Neural cell (in vitro differentiated cells): ENCODE results near the gene DPYD. TPM values are rescaled to one million over a fixed set of nuclear protein-coding genes. Genes with fewer than 3 reads are reported as not detected.

Experiments
- H2AFZ ChIP-seq: fragments of 200-600, 300-800 bp; sonication (generic), shearing (Covaris generic); 2 replicates; pipeline ENCODE4 v1.6.0; 2014; ENCODE audit warnings: low read depth, mild to moderate bottlenecking, antibody characterized with exemption, low read length, moderate library complexity
- H3F3A ChIP-seq: fragments of 200-600 bp; shearing (Covaris generic); 2 replicates; pipeline ENCODE4 v1.6.1; 2016; ENCODE audit warnings: mild to moderate bottlenecking, moderate library complexity, mixed read lengths, antibody characterized with exemption, low read length; ENCODE audit not compliant: insufficient read depth, poor library complexity, severe bottlenecking
- H3K27ac ChIP-seq: fragments of 200-600, 300-800 bp; sonication (generic), shearing (Covaris generic); 2 replicates; pipeline ENCODE4 v1.5.1; 2014; ENCODE audit warnings: mild to moderate bottlenecking, low read length, moderate library complexity
- H3K27me3 ChIP-seq: fragments of 300-800, 200-600 bp; sonication (generic), shearing (Covaris generic); 2 replicates; pipeline ENCODE4 v1.6.0; 2014; ENCODE audit warnings: mild to moderate bottlenecking, low read depth, low read length, moderate library complexity; ENCODE audit not compliant: insufficient read depth
- H3K36me3 ChIP-seq: fragments of 300-800, 200-600 bp; sonication (generic), shearing (Covaris generic); 2 replicates; pipeline ENCODE4 v1.5.1; 2014; ENCODE audit warnings: mild to moderate bottlenecking, antibody characterized with exemption, low read length, moderate library complexity; ENCODE audit not compliant: insufficient read depth
- H3K4me2 ChIP-seq: fragments of 300-800, 200-600 bp; sonication (generic), shearing (Covaris generic); 2 replicates; pipeline ENCODE4 v1.6.0; 2014; ENCODE audit warnings: mild to moderate bottlenecking, low read length
- H3K4me3 ChIP-seq: fragments of 300-800, 200-600 bp; sonication (generic), shearing (Covaris generic); 2 replicates; pipeline ENCODE4 v1.5.1; 2014; ENCODE audit warnings: mild to moderate bottlenecking, low read length, moderate library complexity
- H3K79me2 ChIP-seq: fragments of 200-600 bp; shearing (Covaris generic); replicated peaks from 2 replicates; pipeline ENCODE4 v1.6.0; 2014; ENCODE audit warnings: mild to moderate bottlenecking, low read length, moderate library complexity; ENCODE audit not compliant: insufficient read depth
- H3K9ac ChIP-seq: fragments of 300-800, 200-600 bp; sonication (generic), shearing (Covaris generic); 2 replicates; pipeline ENCODE4 v1.6.1; 2016; ENCODE audit warnings: mild to moderate bottlenecking, low read length, mixed read lengths
- H3K9me2 ChIP-seq: fragments of 200-600 bp; shearing (Covaris generic); 2 replicates; pipeline ENCODE4 v1.6.1; 2016; ENCODE audit warnings: mild to moderate bottlenecking, low read length, mixed read lengths; ENCODE audit not compliant: insufficient read depth
- H3K9me3 ChIP-seq: fragments of 200-600, 300-800 bp; sonication (generic), shearing (Covaris generic); 2 replicates; pipeline ENCODE4 v1.6.1; 2016; ENCODE audit warnings: mild to moderate bottlenecking, mixed run types, low read length, moderate library complexity, mixed read lengths
- H4K20me1 ChIP-seq: fragments of 200-600 bp; shearing (Covaris generic); 2 replicates; pipeline ENCODE4 v1.6.1; 2016; ENCODE audit warnings: mild to moderate bottlenecking, mixed run types; ENCODE audit not compliant: insufficient read depth
- EP300 ChIP-seq: fragments of 450-650 bp; conservative IDR thresholded peaks from 2 replicates; pipeline ENCODE4 v1.6.1; 2014; ENCODE audit warnings: antibody characterized with exemption, mild to moderate bottlenecking, moderate library complexity; ENCODE audit not compliant: poor library complexity, severe bottlenecking
- EZH2 ChIP-seq: fragments of 200-600, 300-800 bp; shearing (Covaris generic), sonication (generic); IDR thresholded peaks from 2 replicates; pipeline ENCODE4 v1.6.1; 2014; ENCODE audit warnings: antibody characterized with exemption, low read length, borderline replicate concordance, mild to moderate bottlenecking; ENCODE audit not compliant: insufficient read depth, poor library complexity, severe bottlenecking
- MXI1 ChIP-seq: fragments of 450-650 bp; conservative IDR thresholded peaks from 2 replicates; pipeline ENCODE4 v1.6.1; 2014; ENCODE audit warnings: antibody characterized with exemption, mild to moderate bottlenecking; ENCODE audit not compliant: poor library complexity, severe bottlenecking
- POLR2AphosphoS5 ChIP-seq: IDR thresholded peaks from 2 replicates; pipeline ENCODE4 v1.6.1; 2012
- RAD21 ChIP-seq: fragments of 450-650 bp; conservative IDR thresholded peaks from 2 replicates; pipeline ENCODE4 v1.6.1; 2014; ENCODE audit warnings: antibody characterized with exemption, mild to moderate bottlenecking, moderate library complexity
- SMC3 ChIP-seq: fragments of 450-650 bp; conservative IDR thresholded peaks from 2 replicates; pipeline ENCODE4 v1.6.1; 2014; ENCODE audit warnings: antibody characterized with exemption, mild to moderate bottlenecking, moderate library complexity; ENCODE audit not compliant: poor library complexity
- TAF1 ChIP-seq: IDR thresholded peaks from 2 replicates; pipeline ENCODE4 v1.6.1; 2012; ENCODE audit warnings: low read depth
- polyA plus RNA-seq: library from polyadenylated mRNA; depleted of rRNA; stranded (reverse); fragments of >200 nt; gene quantifications from 2 replicates; pipeline ENCODE4 v1.2.3, GENCODE V29; 2014
- TF ChIP-seq, protein P1 (sequence below): IDR thresholded peaks from 2 replicates; pipeline ENCODE4 v1.6.1; 2012; ENCODE audit warnings: borderline replicate concordance
- TF ChIP-seq, protein P2 (sequence below): fragments of 450-650 bp; IDR thresholded peaks from 2 replicates; pipeline ENCODE4 v1.5.1; 2014; ENCODE audit warnings: antibody characterized with exemption, mild to moderate bottlenecking, moderate library complexity; ENCODE audit not compliant: poor library complexity, severe bottlenecking

The DPYD gene
- polyA plus RNA-seq, 1 donor from 2014 or later = 6.7 TPM

DNA sequence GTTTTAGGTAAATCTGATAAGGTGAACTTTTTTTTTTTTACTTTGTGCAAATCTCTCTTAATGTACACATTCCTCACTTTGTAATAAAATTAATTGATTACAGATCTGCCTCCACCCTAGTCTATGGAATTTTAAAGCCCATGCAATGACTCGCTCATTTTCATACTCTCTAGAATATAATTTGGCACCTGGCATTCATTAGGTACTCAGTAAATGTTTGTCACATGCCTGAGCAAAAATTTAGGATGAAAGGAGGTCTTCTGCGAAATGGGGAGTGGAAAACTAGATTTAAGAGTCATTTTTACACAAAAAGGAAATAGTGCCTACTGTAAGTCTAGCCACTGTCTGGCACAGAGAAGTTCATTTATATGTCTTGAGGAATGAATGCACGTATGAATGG, 350.1 kb downstream of the DPYD start:
- no peaks in the 10 kb centered on the region for H3K9me2 ChIP-seq
- no peaks in the 10 kb centered on the region for H3K27me3 ChIP-seq
- no peaks in the 10 kb centered on the region for H4K20me1 ChIP-seq
- H3K9me3 ChIP-seq = no peaks in the 10 kb centered on the region
- H2AFZ ChIP-seq = no peak overlapping the region
- TF ChIP-seq RAD21 (no peak), SMC3 (no peak), EZH2 (no peak), EP300 (no peak), POLR2AphosphoS5 (no peak), TAF1 (no peak), MXI1 (no peak)
- TF ChIP-seq, protein P1, sequence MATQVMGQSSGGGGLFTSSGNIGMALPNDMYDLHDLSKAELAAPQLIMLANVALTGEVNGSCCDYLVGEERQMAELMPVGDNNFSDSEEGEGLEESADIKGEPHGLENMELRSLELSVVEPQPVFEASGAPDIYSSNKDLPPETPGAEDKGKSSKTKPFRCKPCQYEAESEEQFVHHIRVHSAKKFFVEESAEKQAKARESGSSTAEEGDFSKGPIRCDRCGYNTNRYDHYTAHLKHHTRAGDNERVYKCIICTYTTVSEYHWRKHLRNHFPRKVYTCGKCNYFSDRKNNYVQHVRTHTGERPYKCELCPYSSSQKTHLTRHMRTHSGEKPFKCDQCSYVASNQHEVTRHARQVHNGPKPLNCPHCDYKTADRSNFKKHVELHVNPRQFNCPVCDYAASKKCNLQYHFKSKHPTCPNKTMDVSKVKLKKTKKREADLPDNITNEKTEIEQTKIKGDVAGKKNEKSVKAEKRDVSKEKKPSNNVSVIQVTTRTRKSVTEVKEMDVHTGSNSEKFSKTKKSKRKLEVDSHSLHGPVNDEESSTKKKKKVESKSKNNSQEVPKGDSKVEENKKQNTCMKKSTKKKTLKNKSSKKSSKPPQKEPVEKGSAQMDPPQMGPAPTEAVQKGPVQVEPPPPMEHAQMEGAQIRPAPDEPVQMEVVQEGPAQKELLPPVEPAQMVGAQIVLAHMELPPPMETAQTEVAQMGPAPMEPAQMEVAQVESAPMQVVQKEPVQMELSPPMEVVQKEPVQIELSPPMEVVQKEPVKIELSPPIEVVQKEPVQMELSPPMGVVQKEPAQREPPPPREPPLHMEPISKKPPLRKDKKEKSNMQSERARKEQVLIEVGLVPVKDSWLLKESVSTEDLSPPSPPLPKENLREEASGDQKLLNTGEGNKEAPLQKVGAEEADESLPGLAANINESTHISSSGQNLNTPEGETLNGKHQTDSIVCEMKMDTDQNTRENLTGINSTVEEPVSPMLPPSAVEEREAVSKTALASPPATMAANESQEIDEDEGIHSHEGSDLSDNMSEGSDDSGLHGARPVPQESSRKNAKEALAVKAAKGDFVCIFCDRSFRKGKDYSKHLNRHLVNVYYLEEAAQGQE = no peak
- TF ChIP-seq, protein P2, sequence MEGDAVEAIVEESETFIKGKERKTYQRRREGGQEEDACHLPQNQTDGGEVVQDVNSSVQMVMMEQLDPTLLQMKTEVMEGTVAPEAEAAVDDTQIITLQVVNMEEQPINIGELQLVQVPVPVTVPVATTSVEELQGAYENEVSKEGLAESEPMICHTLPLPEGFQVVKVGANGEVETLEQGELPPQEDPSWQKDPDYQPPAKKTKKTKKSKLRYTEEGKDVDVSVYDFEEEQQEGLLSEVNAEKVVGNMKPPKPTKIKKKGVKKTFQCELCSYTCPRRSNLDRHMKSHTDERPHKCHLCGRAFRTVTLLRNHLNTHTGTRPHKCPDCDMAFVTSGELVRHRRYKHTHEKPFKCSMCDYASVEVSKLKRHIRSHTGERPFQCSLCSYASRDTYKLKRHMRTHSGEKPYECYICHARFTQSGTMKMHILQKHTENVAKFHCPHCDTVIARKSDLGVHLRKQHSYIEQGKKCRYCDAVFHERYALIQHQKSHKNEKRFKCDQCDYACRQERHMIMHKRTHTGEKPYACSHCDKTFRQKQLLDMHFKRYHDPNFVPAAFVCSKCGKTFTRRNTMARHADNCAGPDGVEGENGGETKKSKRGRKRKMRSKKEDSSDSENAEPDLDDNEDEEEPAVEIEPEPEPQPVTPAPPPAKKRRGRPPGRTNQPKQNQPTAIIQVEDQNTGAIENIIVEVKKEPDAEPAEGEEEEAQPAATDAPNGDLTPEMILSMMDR = no peak
- H3K9ac ChIP-seq = no peak overlapping the region
- H3K36me3 ChIP-seq = no peaks in the 10 kb centered on the region
- no peak overlapping the region for H3K4me3 ChIP-seq
- H3K79me2 ChIP-seq = no peaks in the 10 kb centered on the region
- H3K27ac ChIP-seq = no peak overlapping the region
- no peaks in the 10 kb centered on the region for H3F3A ChIP-seq
- H3K4me2 ChIP-seq = no peak overlapping the region

DNA sequence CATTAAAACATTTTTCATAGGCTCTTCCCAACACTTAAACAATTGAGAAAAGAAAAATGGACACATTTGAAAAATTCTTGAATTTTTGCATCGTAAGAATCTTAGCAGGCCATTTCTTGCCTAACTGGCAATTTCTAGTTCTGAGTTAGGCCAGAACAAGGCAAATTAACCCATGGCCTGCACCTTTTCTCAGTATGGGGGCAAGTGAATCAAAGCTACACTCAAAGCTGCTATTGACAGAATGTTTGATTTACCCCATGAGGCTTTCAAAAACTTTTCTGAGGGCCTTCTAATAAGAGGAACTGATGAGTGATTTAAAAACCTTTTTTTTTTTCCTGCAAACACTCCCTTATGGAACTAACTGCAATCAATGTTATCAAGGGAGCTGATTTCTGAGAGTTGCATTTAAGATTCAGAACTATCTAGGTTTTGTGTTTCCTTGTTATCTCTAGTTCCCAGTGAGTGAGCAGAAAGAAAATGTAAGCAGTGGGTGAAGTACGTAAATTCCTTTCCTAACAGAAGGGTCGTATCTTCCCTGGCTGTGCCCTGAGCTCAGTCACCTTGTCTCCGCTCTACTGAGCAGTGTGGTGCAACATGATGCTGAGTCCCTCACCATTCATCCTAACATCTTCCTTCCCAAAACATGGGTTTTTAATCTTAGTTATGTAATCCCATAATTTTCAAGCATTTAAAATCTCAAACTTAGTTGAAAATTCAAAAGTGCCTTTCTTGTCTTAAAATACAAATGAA, 353.7 kb downstream of the DPYD start:
- H3K9ac ChIP-seq = no peak overlapping the region
- H3K79me2 ChIP-seq = no peaks in the 10 kb centered on the region
- H3K4me3 ChIP-seq = no peak overlapping the region
- TF ChIP-seq, protein P1 = no peak
- no peaks in the 10 kb centered on the region for H3K36me3 ChIP-seq
- H2AFZ ChIP-seq = no peak overlapping the region
- no peaks in the 10 kb centered on the region for H3K9me2 ChIP-seq
- no peak overlapping the region for H3K4me2 ChIP-seq
- H3F3A ChIP-seq = no peaks in the 10 kb centered on the region
- H3K27me3 ChIP-seq = no peaks in the 10 kb centered on the region
- no peak overlapping the region for H3K27ac ChIP-seq
- H3K9me3 ChIP-seq = no peaks in the 10 kb centered on the region
- no peaks in the 10 kb centered on the region for H4K20me1 ChIP-seq
